WTC11 (cell line): ENCODE measurements around the gene RRP12.

Source experiments
- CTCF ChIP-seq: fragments of 200-600 bp; IDR thresholded peaks from 2 replicates; pipeline ENCODE4 v1.8.0; 2022; ENCODE audit warnings: antibody characterized with exemption
- NFYB ChIP-seq: sonication (generic); formaldehyde crosslinking; conservative IDR thresholded peaks from 2 replicates; pipeline ENCODE4 v1.8.0; 2022; ENCODE audit warnings: low read depth, missing genetic modification reagents
- PRDM15 ChIP-seq: sonication (generic); formaldehyde crosslinking; IDR thresholded peaks from 2 replicates; pipeline ENCODE4 v1.8.0; 2022; ENCODE audit warnings: missing genetic modification reagents
- TF ChIP-seq, protein P1 (sequence below): sonication (generic); formaldehyde crosslinking; IDR thresholded peaks from 2 replicates; pipeline ENCODE4 v1.8.1; 2023; ENCODE audit warnings: mild to moderate bottlenecking, moderate library complexity, missing genetic modification reagents
- TF ChIP-seq, protein P2 (sequence below): fragments of 250-450 bp; sonication (Bioruptor Pico); IDR thresholded peaks from 2 replicates; pipeline ENCODE4 v2.1.2; 2022; ENCODE audit warnings: mild to moderate bottlenecking, moderate library complexity

GRCh38 chr10:97327348-97328294 is 73.5 kb downstream of the RRP12 start:
- no peak for TF ChIP-seq CTCF
- TF ChIP-seq, protein P1, sequence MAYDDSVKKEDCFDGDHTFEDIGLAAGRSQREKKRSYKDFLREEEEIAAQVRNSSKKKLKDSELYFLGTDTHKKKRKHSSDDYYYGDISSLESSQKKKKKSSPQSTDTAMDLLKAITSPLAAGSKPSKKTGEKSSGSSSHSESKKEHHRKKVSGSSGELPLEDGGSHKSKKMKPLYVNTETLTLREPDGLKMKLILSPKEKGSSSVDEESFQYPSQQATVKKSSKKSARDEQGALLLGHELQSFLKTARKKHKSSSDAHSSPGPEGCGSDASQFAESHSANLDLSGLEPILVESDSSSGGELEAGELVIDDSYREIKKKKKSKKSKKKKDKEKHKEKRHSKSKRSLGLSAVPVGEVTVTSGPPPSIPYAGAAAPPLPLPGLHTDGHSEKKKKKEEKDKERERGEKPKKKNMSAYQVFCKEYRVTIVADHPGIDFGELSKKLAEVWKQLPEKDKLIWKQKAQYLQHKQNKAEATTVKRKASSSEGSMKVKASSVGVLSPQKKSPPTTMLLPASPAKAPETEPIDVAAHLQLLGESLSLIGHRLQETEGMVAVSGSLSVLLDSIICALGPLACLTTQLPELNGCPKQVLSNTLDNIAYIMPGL (CRISPR knock-in tag) = no peak
- no peak for TF ChIP-seq NFYB (CRISPR knock-in tag)
- TF ChIP-seq PRDM15 (CRISPR knock-in tag) = no peak
- TF ChIP-seq, protein P2, sequence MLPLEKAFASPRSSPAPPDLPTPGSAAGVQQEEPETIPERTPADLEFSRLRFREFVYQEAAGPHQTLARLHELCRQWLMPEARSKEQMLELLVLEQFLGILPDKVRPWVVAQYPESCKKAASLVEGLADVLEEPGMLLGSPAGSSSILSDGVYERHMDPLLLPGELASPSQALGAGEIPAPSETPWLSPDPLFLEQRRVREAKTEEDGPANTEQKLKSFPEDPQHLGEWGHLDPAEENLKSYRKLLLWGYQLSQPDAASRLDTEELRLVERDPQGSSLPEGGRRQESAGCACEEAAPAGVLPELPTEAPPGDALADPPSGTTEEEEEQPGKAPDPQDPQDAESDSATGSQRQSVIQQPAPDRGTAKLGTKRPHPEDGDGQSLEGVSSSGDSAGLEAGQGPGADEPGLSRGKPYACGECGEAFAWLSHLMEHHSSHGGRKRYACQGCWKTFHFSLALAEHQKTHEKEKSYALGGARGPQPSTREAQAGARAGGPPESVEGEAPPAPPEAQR (CRISPR knock-in tag) = no peak
